IPS-NIHi7 (cell line): ENCODE data around the gene MPP7.

Source experiments
- DNase-seq: peaks from one replicate; pipeline ENCODE4 v3.0.0; 2012; ENCODE audit warnings: mixed read lengths; ENCODE audit errors: extremely low spot score

The MPP7 gene

DNA sequence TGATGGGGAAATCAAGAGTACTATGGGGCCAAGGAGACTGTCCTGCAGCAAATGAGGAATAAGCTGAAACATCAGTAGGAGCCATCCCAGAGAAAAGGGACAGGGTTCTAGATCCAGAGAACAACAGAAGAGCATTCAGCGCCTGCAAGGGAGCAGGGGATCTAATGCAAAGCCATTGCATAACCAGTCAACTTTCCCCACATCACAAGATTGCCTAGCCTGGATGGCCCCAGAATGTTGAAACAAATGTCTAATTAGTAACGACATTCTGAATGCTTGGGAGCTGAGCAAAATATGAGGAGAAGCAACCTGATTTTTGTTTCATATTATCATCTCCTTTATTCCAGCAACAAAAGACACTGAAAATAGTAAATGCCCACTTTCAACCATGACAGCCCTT, 2.7 kb upstream of the MPP7 start:
- no peak for DNase-seq

DNA sequence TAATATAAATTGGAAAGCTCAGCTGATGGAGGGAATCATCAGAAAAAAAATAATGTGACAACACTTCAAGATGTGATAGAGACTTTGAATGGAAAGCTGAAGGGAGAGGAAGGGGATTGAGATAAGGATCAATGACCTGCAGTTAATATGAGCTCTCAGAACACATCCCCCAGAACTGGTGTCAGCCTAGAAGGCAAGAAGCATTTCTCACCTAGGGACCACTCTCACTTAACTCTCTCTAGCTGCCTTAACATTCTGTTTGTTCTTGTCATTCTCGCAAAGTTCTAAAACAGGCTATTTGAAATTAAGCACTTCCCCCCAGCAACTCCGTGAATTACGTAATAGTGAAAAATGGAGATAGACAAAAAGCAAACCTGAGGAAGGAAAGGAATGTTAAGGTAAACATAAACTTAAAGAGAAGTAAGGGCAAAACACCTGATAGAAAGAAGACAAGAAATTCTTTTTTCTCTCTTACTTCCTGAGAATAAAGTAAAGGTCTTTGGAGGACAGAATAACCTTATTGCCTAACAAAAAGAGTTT, 1.2 kb upstream of the MPP7 start:
- DNase-seq = no peak

DNA sequence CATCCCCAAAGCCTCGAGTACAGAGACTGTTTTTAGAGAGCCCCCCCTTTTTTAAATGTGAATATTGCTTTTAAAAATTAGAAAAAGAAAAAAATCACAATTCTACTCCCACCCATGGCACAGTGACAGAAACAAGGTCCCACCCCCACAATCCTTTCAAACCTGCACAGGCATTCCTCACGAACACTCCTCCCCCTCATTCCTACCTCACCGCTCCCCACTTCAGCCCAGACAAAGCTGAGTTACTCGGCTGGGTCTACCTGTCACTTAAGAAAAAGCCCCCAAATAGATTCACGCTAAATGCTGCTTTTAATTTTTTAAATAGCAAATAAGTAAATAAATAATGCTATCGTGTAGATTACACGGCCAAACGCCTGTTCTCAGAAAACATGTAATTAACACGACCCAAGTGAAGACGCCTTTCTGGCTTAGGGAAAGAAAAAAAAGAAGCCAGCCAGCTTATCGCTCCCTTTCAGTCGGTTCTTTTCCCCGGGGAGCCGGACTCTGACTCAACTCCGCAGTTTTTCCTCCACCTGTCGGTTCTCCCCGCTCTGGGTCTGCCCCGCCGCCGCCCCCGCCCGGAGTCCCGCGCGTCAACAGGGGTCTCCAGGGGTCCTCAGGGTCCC, 739 bp downstream of the MPP7 start:
- no peak for DNase-seq

DNA sequence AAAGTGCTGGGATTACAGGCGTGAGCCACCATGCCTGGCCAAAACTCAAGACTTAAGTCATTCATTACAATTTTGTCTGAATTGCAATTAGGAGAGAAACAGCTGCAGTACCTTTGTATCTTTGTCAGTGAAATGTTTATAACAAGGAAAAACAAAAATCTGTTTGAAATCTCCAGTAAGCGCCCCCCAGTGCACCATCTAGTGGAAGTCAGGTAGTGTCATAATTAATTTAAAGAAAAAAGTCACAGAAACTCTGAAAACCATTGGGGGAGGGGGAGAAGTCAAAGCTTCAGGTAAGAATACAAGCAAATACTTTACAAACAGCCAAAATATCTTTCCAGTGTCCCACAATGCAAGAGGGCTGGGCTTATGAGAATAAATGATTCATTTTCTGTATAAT, 2.8 kb downstream of the MPP7 start:
- DNase-seq = no peak

DNA sequence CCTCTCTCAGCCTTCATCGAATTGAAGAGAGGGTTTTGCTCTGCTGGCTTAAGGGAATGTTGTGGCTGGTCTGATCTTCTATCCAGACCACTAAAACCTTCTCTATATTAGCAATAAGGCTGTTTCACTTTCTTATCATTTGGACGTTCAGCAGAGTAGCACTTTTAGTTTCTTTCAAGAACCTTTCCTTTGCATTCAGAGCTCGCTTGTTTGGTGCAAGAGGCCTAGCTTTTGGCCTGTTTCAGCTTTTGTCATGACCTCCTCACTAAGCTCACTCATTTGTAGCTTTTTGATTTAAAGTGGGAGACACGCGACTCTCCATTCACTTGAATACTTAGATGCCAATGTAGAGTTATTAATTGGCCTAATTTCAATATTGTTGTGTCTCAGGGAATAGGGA, 3.9 kb downstream of the MPP7 start:
- DNase-seq = no peak

DNA sequence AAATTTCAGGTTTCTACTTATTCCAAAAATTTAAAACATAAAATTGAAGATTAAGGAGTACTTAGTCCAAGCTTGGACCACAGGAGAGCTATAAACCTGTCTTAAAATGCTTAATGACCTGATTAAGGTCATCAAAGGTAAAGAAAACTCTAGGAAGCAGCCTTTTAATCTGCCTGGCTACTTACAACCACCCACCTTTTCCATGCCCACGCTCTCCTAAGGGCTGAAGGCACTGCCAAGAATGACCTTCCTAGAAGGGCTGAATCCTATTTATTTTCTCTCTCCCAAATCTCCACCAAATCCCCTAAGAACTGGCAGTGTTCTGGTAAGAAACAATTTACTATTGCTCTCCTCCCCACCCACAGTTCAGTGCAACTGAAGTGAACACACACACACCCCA, 6.8 kb downstream of the MPP7 start:
- no peak for DNase-seq

DNA sequence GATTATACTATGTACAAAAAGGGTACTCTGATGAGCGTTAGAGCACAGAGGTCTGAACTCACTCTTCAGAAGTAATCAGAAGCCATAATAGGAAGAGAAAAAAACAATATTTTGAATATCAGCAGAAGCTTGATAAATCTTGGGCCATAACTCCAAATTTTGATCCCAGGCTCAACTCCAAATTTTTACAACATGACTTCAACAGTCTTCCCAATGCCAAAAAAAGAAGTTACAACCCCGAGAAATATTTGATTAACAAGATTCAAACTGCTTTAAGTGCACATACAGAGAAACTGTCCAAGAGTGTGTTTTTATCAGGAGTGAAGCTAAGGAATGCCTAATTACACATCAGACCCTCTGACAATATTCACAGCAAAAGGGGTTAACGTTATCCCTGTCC, 7.5 kb downstream of the MPP7 start:
- no peak for DNase-seq

DNA sequence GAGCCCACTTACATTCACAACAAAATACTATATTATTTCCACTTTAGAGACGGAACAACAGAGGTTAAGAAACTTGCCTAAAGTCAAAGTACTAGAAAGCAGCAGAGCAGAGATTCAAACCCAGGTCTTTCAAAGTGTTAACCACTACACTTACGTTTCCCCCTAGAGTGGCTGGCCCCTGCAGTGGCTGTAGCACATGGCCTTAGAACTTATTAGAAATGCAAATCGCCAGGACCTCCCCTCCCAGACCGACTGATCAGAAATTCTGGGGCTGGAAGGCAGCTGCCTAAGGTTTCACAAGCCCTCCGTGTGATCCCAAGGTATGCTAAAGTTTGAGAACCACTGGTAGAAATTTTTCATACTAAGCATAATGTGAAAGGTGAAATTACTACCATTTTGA, 8.1 kb downstream of the MPP7 start:
- DNase-seq = no peak

DNA sequence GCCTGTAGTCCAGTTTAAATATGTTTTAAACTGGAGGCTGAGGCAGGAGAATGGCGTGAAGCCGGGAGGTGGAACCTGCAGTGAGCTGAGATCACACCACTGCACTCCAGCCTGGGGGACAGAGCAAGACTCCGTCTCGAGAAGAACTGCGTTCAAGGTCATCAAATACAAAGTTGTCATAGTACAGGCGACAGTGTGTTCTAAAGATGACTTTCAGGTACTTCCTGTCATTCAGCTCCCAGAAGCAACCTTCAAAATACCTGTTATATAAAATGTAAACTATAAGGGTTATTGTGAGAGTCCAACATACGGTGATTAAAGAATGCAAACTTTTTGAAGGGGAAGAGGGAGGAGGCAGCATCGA, 8.7 kb downstream of the MPP7 start:
- no peak for DNase-seq

DNA sequence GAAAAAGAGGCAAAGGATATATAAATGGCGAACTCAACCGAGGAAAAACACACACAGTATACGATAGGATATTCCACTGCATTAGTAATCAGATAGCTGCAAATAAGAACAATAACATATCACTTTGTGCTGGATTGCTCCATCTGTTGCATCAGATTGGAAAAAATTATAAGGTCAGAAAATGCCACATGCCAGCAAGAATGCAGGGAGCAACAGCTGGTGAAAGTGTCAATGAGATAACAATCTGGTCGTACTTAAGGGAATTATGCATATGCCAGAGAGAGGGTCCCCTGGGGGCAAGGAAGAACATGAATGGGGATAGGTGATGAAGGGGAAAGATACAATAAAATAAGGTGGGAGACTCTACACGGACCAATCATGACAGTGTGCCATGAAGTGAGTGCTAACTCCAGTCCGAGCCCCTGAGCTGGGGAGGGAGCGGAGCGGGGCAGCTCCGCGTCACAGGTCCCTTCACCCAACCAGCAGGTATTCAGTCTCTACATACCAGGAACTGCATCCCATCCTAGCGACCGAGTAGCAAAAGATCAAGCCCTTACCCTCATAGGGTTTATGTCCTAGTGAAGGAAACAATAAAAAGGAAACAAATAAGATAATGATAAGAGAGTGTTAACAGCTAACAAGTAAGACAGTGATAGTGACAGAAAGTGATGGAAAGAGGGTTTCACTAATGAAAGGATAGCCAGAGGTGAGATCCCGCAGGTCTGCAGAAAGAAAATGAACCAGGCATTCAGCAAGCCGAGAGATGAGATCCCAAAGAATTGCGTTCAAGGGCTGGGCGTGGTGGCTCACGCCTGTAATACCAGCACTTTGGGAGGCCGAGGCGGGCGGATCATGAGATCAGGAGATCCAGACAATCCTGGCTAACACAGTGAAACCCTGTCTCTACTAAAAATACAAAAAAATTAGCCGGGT, 9.4 kb downstream of the MPP7 start:
- peak; percentile 41 for DNase-seq

DNA sequence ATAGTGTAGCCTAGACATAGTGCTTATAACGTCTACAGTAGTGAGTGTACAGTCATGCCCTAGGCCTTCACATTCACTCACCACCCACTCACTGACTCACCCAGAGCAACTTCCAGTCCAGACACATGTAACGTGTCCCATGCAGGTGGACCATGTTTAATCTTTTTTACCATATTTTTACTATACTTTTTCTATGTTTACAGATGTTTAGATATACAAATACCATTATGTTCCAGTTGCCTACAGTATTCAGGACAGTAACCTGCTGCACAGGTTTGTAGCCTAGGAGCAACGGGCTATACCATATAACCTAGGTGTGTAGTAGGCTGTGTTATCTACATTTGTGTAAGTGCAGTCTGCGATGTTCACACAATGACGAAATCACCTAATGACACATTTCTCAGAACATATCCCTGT, 11.0 kb downstream of the MPP7 start:
- no peak for DNase-seq

DNA sequence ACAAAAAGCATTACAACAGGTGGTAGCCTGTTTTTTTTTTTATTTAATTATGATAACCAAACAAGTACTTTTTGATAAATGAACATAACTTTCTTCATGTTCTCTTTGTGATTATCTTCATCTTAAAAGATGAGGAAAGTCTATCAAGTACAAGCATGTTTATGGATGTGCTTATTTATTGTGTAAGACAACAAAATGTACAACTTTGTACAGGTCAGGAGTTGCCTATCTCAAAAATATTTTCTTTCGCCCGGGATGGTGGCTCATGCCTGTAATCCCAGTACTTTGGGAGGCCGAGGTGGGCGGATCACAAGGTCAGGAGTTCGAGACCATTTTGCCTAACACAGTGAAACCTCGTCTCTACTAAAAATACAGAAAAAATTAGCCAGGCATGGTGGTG, 17.0 kb downstream of the MPP7 start:
- DNase-seq = no peak

DNA sequence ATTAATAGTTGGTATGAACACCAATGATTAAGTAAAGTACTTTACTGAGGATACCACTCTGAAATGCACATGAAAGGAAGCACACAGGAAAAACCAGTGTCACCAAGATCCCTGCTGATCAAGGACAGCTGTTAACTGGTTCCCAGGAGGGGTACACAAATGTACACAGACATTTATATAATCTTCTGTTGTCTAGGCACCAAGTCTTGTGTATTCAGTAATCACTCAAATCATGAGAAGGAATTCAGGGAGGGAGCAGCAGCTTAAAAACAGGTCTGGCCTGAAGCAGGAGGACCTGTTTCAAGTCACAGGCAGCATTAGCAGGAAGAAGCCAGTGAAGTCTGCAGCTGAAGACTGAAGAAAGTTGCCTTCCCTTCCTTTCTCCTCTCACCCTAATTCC, 18.7 kb downstream of the MPP7 start:
- no peak for DNase-seq

DNA sequence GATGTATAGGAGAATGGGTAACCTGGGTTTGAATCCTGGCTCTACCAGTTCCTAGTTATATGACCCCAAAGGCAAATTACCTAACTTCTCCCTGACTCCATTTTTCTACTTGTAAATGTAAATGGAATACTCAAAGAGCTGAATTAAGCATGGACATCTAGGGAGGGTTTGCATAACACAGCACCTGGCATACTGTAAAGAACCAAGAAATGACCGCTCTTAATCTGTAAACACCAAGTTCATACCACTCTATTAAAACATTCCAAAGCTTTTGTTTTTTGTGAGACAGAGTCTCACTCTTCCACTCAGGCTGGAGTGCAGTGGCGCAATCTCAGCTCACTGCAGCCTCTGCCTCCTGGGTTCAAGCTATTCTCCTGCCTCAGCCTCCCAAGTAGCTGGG, 19.6 kb downstream of the MPP7 start:
- no peak for DNase-seq

DNA sequence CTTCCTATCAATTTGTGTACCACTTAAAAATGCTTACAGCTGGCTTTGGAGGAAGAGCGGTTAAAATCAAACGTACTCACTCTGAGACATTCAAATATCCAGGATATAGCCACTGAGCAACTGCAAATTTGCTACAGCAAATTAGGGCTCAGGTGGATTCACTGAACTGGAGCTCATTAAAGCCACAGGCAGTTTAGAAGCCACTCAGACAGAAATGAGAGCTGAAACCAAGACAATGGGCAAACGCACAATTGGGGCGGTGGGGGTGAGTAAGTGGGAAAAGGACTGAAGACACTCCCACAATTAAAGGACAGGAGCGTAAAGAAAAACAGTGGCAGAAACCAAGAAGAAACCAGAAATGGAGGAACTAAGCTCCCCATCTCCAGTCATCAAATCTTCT, 20.5 kb downstream of the MPP7 start:
- no peak for DNase-seq

DNA sequence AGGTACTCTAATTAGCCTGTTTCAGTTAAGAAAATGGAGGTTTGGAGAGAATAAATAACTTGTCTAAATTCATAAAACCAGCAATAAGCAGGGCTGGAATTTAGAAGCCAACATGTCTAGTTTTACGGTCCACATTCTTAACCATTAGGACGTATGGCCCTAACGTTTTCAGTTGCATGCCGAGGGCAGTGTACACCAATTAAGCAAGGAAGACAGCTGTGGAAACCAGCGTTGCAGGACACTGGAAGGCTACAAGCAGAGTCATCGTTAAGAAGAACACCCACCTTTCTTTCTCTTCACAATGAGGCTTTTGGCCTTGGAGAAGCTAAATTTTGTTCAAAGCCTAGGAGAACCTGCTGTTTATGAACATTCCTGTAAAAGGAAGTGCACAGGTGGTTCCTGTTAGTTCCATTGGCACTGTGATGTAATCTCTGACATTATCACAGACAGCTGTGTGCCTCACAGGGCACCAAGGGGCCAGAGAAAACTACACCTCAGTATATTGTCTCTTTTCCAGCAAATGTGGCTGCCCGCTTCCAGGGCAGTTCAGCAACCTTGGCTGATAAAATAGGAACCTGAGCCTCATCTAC, 21.0 kb downstream of the MPP7 start:
- no peak for DNase-seq

DNA sequence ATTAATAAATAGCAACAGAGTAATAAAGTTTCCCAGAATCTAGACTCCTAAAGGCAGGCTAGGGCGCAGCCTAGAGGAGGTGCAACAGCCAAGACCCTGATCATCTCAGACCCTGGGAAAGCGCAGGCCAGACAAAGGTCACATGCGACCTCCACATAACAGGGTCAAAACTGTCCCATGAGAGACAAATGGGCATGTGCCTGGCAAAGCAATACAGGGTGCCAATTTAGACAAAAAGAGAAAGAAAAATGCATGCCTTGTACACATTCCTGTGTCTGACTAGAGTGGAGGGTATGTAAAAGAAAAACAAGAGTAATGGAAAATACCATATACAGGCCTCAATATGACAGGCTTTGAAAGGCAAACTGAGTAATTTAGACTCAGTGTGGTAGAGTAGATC, 22.2 kb downstream of the MPP7 start:
- DNase-seq = no peak

DNA sequence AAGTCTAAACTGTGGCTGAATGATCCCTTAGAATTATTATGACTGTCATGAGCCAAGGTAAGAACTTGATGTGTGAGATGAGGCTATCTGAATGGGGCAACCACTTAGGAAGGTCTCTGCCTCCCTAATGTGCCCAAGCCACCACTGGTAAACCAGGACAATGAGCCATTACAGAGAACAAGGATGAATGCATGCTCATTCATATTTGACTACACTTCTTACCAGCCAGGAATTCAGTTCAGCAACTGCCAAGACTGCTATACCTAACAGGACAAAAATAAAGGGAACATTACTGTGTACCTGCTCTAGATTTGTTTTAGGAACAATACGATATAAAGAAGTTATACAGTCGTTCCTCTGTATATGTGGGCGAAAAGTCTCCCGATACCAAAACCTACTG, 23.0 kb downstream of the MPP7 start:
- no peak for DNase-seq

DNA sequence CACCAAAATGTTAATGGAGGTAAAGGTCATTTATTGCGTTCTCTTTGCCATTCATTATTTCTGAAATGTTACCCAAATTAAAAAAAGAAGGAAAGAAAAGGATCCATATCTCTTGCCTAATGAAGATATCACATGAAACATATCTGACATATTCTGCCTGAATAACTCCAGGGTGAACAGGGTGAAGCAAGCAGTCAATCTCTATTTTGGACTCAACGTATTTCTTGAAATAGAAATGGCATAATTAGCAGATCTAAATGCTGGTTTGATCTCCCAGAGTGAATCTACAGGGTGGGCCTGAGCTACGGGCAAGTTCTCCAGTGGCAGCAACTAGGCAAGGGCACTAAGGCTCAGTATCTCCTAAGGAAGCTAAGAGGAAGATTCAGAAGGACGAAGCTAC, 24.0 kb downstream of the MPP7 start:
- no peak for DNase-seq

DNA sequence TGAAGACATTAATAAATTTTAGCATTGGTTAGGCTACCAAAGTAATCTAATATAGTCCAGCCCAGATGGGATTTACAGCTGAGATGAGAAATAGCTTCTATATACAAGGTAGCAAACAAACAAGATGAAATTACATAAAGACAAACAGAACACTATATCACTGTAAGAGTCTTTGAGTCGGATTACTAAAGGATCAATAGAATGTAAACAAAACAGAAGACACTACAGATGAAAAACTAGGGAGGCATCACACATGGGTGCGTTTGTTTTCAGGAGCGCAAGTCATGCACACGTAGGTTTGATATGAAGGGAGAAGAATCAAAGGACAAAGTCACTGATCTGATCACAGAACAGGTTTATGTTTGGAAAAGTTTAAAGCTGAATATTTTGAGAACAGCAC, 26.5 kb downstream of the MPP7 start:
- no peak for DNase-seq

DNA sequence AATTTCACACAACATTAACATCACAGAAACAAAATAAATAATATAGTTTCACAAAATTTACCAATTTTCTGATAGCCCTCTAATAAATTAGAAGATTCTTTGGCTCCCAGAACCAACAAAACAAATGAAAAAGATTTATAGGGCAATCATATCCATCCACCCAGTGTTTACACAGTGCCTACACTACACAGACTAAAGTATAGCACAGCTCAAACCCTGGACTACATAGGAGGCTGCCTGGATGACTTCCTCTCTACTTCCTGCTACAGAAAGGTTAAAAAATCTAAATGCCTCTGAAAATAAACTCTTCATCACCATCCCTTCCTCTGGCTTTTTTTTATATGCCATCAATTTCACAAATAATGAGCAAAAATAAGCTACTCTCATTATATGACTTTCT, 28.4 kb downstream of the MPP7 start:
- DNase-seq = no peak

DNA sequence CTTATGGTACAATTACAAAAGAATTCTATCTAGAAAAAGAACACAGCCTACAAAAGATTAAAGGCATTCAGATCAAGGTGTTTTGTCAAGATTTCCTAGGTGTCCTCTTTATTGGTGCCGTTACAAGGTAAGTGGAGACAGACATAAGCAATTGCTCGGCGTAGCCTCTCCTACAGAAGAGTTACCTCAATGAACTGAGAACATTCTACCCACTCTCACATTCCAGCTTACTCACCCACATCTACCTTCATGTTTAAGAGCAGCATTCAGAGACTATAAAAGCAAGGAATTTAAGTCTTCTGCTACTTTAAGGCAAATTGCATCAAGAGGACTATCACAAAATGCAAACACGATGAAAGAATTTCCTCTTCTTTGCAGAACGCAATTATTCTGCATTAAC, 29.5 kb downstream of the MPP7 start:
- DNase-seq = no peak
